HG02610 (cell line): Measurements from ENCODE around the gene PSMG2.

Experiments
- ATAC-seq: cut with Tn5 transposase; IDR thresholded peaks from one replicate; pipeline ENCODE4 v1.9.1; 2021; ENCODE audit warnings: mild to moderate bottlenecking, moderate library complexity; ENCODE audit not compliant: unreplicated experiment

PSMG2 gene, protein sequence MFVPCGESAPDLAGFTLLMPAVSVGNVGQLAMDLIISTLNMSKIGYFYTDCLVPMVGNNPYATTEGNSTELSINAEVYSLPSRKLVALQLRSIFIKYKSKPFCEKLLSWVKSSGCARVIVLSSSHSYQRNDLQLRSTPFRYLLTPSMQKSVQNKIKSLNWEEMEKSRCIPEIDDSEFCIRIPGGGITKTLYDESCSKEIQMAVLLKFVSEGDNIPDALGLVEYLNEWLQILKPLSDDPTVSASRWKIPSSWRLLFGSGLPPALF

DNA sequence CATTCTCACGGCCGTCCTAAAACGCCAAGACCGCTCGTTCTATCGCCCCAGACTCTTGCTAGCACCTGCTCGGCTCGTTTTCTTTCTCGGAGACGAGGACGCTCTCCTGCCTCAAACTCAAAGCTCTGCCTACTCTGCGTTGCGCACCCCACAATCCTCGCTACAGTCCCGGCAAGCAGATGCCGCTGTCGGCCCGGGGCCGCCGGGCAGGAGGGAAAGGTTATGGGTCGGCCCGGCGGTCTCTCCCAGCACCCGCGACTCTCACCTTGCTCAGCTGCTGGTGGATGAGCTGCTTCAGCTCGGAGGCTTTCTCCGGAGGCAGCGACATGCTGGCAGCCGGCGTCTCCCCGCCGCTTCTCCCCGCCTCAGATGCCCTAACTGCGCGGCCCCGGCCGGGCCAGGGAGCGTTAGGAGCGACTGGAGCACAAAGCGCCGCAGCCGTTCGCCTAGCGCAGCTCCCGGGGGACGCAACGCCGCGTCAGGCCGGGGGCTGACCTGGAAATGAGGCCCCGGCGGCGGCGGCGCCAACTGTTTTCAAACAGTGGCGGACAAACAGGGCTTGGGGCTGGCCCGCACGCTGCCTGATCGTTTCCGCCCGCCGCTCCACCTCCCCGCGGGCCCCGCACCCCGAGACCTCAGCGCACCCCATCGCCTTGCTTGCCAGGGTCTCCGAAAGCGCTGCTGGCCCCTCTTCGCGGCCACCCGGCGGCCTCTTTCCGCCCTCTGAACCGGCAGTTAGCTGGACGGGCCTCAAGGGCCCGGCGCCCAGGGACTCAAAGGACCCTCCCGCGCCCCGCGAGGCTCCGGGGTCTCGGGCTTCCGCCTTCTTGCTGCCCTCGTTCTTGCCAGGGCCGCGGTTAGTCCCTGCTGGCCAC is at the start of gene PSMG2, which contains the start of gene CEP76:
Gene PSMG2, plus strand, starts transcription at position 822 of the 875 bp plus-strand sequence. CDS start 66 bp downstream, outside the sequence.
Gene CEP76, minus strand, starts transcription at position 503 of the 875 bp plus-strand sequence. Its CDS starts 175 bp downstream, at position 328.
- ATAC-seq = peak; percentile 82

GRCh38 chr18:12654971-12655370 is 47.9 kb upstream of the PSMG2 start:
- no peak for ATAC-seq

DNA sequence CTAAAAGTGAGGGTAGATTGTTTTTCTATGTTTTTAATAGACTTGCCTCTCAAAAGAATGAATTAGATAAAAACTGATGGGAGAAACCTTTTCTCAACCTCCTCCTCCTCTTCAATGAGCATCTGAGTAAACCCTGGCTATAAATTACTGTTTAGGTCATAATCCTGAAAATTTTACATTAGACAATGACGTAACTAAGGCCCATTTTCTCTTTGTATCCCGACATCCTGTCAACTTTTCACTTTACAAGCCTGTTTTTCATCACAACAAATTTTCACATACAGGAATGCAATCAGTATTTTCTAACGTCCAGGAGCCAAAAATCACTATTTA is 46.3 kb upstream of the PSMG2 start:
- no peak for ATAC-seq

- peak; percentile 11 for ATAC-seq
Measured at GRCh38 chr18:12656938-12657683, 45.7 kb upstream of the PSMG2 start.

GRCh38 chr18:12657684-12658425 is 45.0 kb upstream of the PSMG2 start, which contains the start of gene SPIRE1:
Gene SPIRE1 (minus strand): TSS chr18:12658107. CDS start chr18:12657866, 241 bp downstream.
- ATAC-seq = peak; percentile 77

DNA sequence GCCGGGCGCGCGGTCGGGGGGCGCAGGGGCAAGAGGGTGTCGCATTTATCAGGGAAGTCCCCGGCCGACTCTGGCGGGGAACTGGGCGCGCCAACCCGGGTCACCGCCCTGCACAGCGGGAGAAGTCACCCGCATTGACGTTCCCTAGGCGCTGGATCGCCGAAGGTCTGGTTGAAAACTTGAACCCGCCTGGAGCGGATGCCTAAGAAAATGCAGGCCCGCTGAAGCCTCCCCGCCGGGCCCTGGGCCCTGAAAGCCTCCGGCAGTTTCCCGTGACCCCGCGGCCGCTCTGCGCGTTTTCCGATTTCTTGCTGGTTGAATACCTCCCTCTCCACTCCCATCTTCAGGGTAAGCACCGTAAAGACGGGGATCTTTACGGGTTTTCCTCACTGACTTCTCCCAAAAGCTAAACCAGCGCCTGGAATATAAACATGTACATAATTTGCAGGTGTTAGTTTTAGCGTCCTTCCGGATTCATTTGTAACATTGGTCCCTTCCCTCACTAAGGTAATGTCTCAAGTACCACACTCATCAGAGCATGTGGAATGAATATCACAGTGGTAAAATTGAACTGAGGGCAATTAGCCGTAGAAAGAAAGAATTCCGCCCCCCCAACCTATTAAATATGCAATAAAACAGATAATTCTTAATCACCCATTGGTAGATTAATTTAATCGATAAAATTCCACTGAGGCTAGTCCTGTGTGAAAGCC is 44.3 kb upstream of the PSMG2 start:
- ATAC-seq = no peak

GRCh38 chr18:12659904-12660605 is 42.8 kb upstream of the PSMG2 start:
- ATAC-seq = no peak

- ATAC-seq = no peak
Measured at GRCh38 chr18:12668041-12668440, 34.8 kb upstream of the PSMG2 start.

DNA sequence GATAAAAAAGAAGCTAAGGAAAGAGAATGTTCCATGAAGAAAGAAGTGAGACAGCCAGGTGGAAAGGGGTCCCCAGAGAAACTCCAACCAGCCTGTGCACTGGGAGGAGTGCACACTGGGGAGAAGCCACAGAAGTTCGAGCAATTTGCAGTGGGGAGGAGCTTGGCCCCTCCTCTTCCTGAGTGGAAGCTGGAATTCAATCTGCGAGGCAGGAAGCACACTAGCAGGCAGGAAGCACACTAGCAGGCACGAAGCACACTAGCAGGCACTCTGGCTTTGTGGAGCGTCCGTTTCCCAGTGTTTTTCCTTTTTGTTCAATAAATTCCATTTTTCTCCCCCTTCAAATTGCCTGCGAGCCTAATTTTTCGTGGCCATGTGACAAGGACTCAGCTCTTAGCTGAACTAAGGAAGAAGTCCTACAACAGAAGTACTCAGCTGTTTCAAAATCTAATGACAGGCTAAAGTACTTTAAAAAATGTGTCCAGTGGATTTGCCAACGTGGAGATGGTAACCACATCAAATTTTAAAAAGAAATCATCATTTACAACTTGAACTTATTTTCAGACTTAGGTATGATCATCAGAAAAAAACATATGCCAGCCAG is 23.6 kb upstream of the PSMG2 start:
- ATAC-seq = no peak

DNA sequence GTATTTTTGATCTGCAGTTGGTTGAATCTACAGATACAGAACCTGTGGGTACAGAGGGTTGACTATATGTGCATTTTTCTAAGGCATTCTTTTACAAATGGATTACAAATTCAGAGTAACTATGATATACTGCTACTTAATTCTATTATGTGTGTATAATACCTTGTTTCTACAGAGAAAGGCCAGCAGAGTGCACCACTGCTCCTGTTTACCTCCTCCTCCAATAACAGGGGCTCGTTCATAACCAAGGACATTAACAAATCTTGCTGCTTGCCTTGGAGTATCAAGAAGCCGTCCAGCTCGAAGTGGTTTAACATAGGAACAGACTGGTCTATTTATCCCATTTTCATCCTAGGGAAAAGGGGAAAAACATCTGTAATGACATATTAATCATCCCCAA is 16.7 kb upstream of the PSMG2 start:
- no peak for ATAC-seq

DNA sequence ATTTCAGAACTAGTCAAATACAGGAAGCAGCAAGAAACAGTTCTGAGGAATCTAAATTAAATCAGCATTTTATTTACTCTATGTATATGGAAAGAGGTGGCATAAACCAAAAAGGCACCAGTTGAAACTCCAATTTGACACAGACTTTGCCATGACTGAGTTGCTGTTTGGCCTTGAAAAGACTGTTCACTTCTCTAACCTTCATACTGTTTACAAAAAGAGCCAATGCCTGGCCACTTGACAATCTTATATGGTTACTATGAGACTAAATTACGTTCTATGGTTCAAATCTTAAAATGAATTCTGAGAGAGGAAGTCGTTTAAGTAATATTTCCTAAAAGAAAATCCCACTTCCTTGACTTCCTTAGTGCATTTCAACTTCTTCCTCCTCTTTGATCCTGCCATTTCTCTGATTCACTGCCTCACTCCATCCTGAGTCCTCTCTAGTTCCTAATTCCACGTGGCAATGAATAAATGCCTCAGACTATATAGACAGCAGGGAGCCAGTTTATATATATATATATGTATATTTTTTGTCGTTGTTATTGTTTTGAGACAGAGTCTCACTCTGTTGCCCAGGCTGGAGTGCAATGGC is 13.5 kb upstream of the PSMG2 start:
- no peak for ATAC-seq

DNA sequence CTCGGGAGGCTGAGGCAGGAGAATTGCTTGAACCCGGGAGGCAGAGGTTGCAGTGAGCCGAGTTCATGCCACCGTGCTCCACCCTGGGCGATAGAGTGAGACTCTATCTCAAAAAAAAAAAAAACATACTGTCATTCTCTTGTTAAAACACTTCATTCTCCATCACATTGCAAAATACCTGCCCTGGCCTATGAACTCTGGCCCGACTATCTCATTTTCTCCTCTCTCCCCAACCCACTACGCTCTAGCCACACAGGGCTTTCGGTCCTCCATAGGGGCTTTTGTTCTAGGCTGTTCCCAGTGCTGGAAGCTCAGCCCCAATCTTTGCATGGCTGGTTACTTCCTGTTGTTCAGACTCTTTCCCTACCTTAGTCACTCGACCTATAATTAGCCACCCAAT is 10.6 kb upstream of the PSMG2 start:
- no peak for ATAC-seq

GRCh38 chr18:12694032-12694431 is 8.8 kb upstream of the PSMG2 start:
- peak; percentile 75 for ATAC-seq

DNA sequence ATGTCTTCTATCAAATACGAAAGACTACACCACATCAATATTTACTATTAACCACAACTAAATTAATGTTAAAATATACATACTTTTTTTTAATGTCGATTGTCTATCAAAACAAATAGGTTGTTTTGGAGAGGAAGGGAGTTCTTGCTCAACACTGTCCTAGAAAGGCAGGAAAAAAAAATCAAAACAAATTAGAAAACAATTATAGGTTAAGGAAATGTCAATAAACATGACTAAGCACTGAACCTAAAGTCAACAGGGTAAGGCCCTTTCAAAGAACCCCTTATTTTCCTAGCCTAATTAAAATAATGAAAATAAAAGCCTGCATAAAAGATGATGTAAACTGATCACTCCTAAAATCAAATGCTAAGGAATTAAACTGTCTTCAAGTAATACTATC is 3.1 kb upstream of the PSMG2 start:
- no peak for ATAC-seq

GRCh38 chr18:12701161-12701560 is 1.7 kb upstream of the PSMG2 start:
- ATAC-seq = no peak

- ATAC-seq = no peak
Measured at GRCh38 chr18:12703096-12703567, 290 bp downstream of the PSMG2 start.

DNA sequence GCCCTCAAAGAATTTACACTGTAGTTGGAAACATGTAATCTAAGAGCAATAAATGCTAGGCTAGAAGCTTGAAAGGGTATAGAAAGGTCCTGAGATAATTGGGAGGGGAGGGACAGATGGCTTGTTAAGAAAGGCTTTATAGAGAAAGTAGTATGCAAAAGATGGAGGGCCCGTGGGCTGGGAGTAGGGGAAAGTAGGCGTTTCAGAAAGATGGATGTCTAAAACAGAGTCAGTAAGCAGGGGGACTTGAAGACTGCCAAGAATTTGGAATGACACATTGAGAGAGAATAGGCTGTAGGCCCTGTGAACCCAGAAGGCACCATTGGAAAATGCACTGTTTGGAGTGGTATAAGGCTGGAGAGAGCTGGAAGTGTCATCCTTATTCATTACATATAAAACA is 822 bp downstream of the PSMG2 start:
- ATAC-seq = no peak

GRCh38 chr18:12711446-12711845 is 8.6 kb downstream of the PSMG2 start:
- ATAC-seq = no peak
